K562 (cell line): ENCODE measurements around the gene PLCB4. TPM values are rescaled to one million over a fixed set of nuclear protein-coding genes. Genes with fewer than 3 reads are reported as not detected.

Source experiments
- ATAC-seq: fragments of 200-7000 bp; cut with Tn5 transposase; 3 replicates; pipeline ENCODE4 v1.9.1; 2020; ENCODE audit warnings: moderate library complexity
- BruUV-seq: library from RNA; stranded (reverse); fragments of 400-500 nt; replicated peaks from 2 replicates; lab custom pipeline; 2021; lab: Mats Ljungman, UMichigan
- CTCF ChIA-PET: fragments of 300-600 bp; formaldehyde crosslinking; extraction: SDS; loops from one replicate; lab custom pipeline; 2021; ENCODE audit warnings: low intra/inter-chr PET ratio; lab: Yijun Ruan, JAX
- POLR2A ChIA-PET: fragments of 300-600, 350-650 bp; sonication (Branson Sonifier 250); formaldehyde crosslinking; extraction: SDS; loops from one replicate; lab custom pipeline; 2021; ENCODE audit warnings: antibody characterized with exemption, inconsistent platforms; lab: Yijun Ruan, JAX
- DNase-seq, 4 experiments: peaks; one replicate each; pipeline versions ENCODE4 v3.0.0 to v3.0.0-alpha.2; 2011 to 2018; ENCODE audit warnings: low spot score in 3 of 4, mixed read lengths in 3 of 4; ENCODE audit errors: extremely low read depth in 1 of 4
- FAIRE-seq: peaks from 2 replicates; lab custom pipeline; 2011; peaks lifted over from hg19 to GRCh38; lab: Jason Lieb, UNC
- H2AFZ ChIP-seq: 2 replicates; pipeline ENCODE4 v1.6.0; 2011; ENCODE audit warnings: low read depth, low read length, control low read depth, inconsistent platforms
- H3K27ac ChIP-seq: fragments of 200-600 bp; 3 replicates; pipeline ENCODE4 v1.8.0; 2011; ENCODE audit warnings: low read depth, mild to moderate bottlenecking, control low read depth, inconsistent platforms, low read length, moderate library complexity, mixed read lengths; ENCODE audit errors: extremely low read depth
- H3K27me3 ChIP-seq, 2 experiments: fragments of 300-600 bp in 1 of 2; 2 replicates in 1 of 2; 3 replicates in 1 of 2; pipeline versions ENCODE4 v1.6.0 to v1.8.0; 2011; ENCODE audit warnings: inconsistent platforms in 2 of 2, low read length in 2 of 2, mild to moderate bottlenecking in 1 of 2, mixed read lengths in 1 of 2, moderate library complexity in 1 of 2; ENCODE audit not compliant: control insufficient read depth in 2 of 2, insufficient read depth in 2 of 2
- H3K36me3 ChIP-seq: fragments of 300-600 bp; 3 replicates; pipeline ENCODE4 v1.8.0; 2011; ENCODE audit warnings: mild to moderate bottlenecking, low read length, inconsistent platforms; ENCODE audit not compliant: control insufficient read depth, insufficient read depth
- H3K4me1 ChIP-seq, 2 experiments: fragments of 200-600 bp in 1 of 2; replicated peaks in 1 of 2; 2 replicates in 1 of 2; 3 replicates in 1 of 2; pipeline versions ENCODE4 v1.5.1 to v1.8.0; 2011; ENCODE audit warnings: inconsistent platforms in 2 of 2, low read length in 2 of 2, mild to moderate bottlenecking in 1 of 2, mixed read lengths in 1 of 2, moderate library complexity in 1 of 2; ENCODE audit not compliant: control insufficient read depth in 2 of 2, insufficient read depth in 2 of 2
- H3K4me2 ChIP-seq: 2 replicates; pipeline ENCODE4 v1.6.1; 2011; ENCODE audit warnings: low read length, control low read depth, inconsistent platforms, mixed read lengths; ENCODE audit not compliant: insufficient read depth
- H3K4me3 ChIP-seq: fragments of 200-600 bp; sonication (generic), shearing (Covaris generic); 2 replicates; pipeline ENCODE4 v1.5.1; 2016; ENCODE audit warnings: control low read depth, inconsistent platforms
- H3K79me2 ChIP-seq: fragments of 200-600 bp; 3 replicates; pipeline ENCODE4 v1.8.0; 2011; ENCODE audit warnings: low read length, inconsistent platforms; ENCODE audit not compliant: control insufficient read depth, insufficient read depth
- H3K9ac ChIP-seq, 2 experiments: 2 replicates each; pipeline versions ENCODE4 v1.6.0 to v1.6.1; 2011; ENCODE audit warnings: low read depth in 2 of 2, low read length in 2 of 2, control low read depth in 1 of 2, inconsistent platforms in 1 of 2, mild to moderate bottlenecking in 1 of 2, mixed read lengths in 1 of 2; ENCODE audit not compliant: insufficient read depth in 1 of 2
- H3K9me1 ChIP-seq: one replicate; pipeline ENCODE4 v1.6.0; 2011; ENCODE audit warnings: inconsistent platforms, mild to moderate bottlenecking, low read length, moderate library complexity; ENCODE audit not compliant: control insufficient read depth, insufficient read depth
- H3K9me3 ChIP-seq: replicated peaks from 2 replicates; pipeline ENCODE4 v1.5.1; 2011; ENCODE audit warnings: low read depth, low read length, inconsistent platforms; ENCODE audit not compliant: control insufficient read depth, insufficient read depth
- H4K20me1 ChIP-seq: replicated peaks from 2 replicates; pipeline ENCODE4 v1.6.1; 2011; ENCODE audit warnings: low read length, inconsistent platforms, mixed read lengths; ENCODE audit not compliant: control insufficient read depth, insufficient read depth
- CBX1 ChIP-seq: sonication (generic); IDR thresholded peaks from 2 replicates; pipeline ENCODE4 v1.6.1; 2016; ENCODE audit warnings: antibody characterized with exemption, low read depth, mild to moderate bottlenecking
- E2F8 ChIP-seq: fragments of 450-650 bp; IDR thresholded peaks from 2 replicates; pipeline ENCODE4 v1.7.1; 2018; ENCODE audit warnings: mild to moderate bottlenecking, low read depth; ENCODE audit not compliant: partially characterized antibody
- ETS2 ChIP-seq: IDR thresholded peaks from 2 replicates; pipeline ENCODE4 v1.6.1; 2016; ENCODE audit warnings: borderline replicate concordance, missing genetic modification characterization, mild to moderate bottlenecking, moderate library complexity, missing compliant biosample characterization; ENCODE audit not compliant: poor library complexity, severe bottlenecking
- HNRNPUL1 ChIP-seq: fragments of 200-400 bp; formaldehyde crosslinking; IDR thresholded peaks from 2 replicates; pipeline ENCODE4 v1.6.1; 2017; ENCODE audit warnings: low read length
- MLLT1 ChIP-seq, 2 experiments: fragments of 450-650 bp; IDR thresholded peaks; 2 replicates each; pipeline ENCODE4 v1.6.1; 2016
- NFATC3 ChIP-seq: fragments of 450-650 bp; IDR thresholded peaks from 2 replicates; pipeline ENCODE4 v1.6.1; 2017; ENCODE audit warnings: mild to moderate bottlenecking
- PHF20 ChIP-seq: fragments of 450-650 bp; IDR thresholded peaks from 2 replicates; pipeline ENCODE4 v1.6.1; 2018; ENCODE audit not compliant: partially characterized antibody
- PKNOX1 ChIP-seq: fragments of 450-650 bp; IDR thresholded peaks from 2 replicates; pipeline ENCODE4 v1.6.1; 2016
- POLR2B ChIP-seq: fragments of 450-650 bp; IDR thresholded peaks from 2 replicates; pipeline ENCODE4 v1.6.1; 2018; ENCODE audit warnings: low read depth; ENCODE audit not compliant: partially characterized antibody
- RNF2 ChIP-seq: sonication (generic); IDR thresholded peaks from 2 replicates; pipeline ENCODE4 v1.6.1; 2016
- SETDB1 ChIP-seq: IDR thresholded peaks from one replicate; pipeline ENCODE4 v1.6.1; 2012; ENCODE audit warnings: low read length, control low read depth, inconsistent platforms
- SP2 ChIP-seq: IDR thresholded peaks from 2 replicates; pipeline ENCODE4 v1.6.1; 2011; ENCODE audit warnings: mild to moderate bottlenecking, low read depth, low read length, moderate library complexity; ENCODE audit not compliant: poor library complexity, severe bottlenecking; ENCODE audit errors: extremely low read depth
- TAF7 ChIP-seq: fragments of 450-650 bp; IDR thresholded peaks from 2 replicates; pipeline ENCODE4 v1.6.1; 2016; ENCODE audit warnings: missing genetic modification characterization, missing compliant biosample characterization
- ZKSCAN3 ChIP-seq: fragments of 250-450 bp; sonication (Bioruptor Pico); IDR thresholded peaks from 2 replicates; pipeline ENCODE4 v1.4.0; 2020
- ZNF3 ChIP-seq: fragments of 250-450 bp; sonication (Bioruptor Pico); IDR thresholded peaks from 2 replicates; pipeline ENCODE4 v1.5.0; 2021; ENCODE audit warnings: mild to moderate bottlenecking, moderate library complexity
- WGBS: fragments of 100-300 bp; shearing (Covaris generic); methylation state at CpG from one replicate; pipeline ENCODE4 v1.1.6; 2016; ENCODE audit warnings: low coverage, mixed read lengths; ENCODE audit not compliant: insufficient coverage; ENCODE audit errors: missing lambda C conversion rate; 5-methylcytosine and 5-hydroxymethylcytosine counted together
- in situ Hi-C: fragments of 300-500 bp; cut with MboI; formaldehyde crosslinking; loops from 4 replicates; pipeline ENCODE4 v1.15.0; 2018; ENCODE audit warnings: inconsistent platforms, mixed read lengths
- intact Hi-C: fragments of 100-400 bp; cut with micrococcal nuclease; formaldehyde crosslinking; loops from 2 replicates; pipeline ENCODE4 v1.14.2; 2022
- polyA plus RNA-seq, 8 experiments: library from polyadenylated mRNA; depleted of rRNA in 4 of 8; stranded (reverse) in 5 of 8; unstranded in 3 of 8; fragments of >200 nt; fragmentation: Nextera tagmentation in 2 of 8; fragmentation: Illumina TruSeq in 1 of 8; extraction: Ambion mirVana in 2 of 8; extraction: Trizol in 1 of 8; gene quantifications; 2 replicates each; pipeline versions ENCODE4 v1.2.1 to v1.2.3, GENCODE V29; 2011 to 2014; ENCODE audit warnings: inconsistent platforms in 1 of 8, missing spikeins in 1 of 8
- total RNA-seq, 7 experiments: library from RNA; depleted of rRNA in 6 of 7; stranded (reverse); fragments of >200 nt in 6 of 7; fragmentation: Illumina TruSeq in 2 of 7; extraction: Trizol in 2 of 7; gene quantifications; 2 replicates each; pipeline versions ENCODE4 v1.2.1 to v1.2.3, GENCODE V29; 2011 to 2021; ENCODE audit warnings: low replicate concordance in 1 of 7

The PLCB4 gene
- total and polyA plus RNA-seq, 9 of the 15 experiments (the other 6 are each of a cell fraction or from before 2014, with no cell fraction given), result 0.20 to 2.9 (median 0.52) TPM

- H3K4me1 ChIP-seq, result no peaks in the 10 kb centered on the region
- in situ Hi-C loops, result no loop called here
- WGBS, result 0% methylated on average over 5 of the region's 5 CpGs
Observed at GRCh38 chr20:9422321-9423057, 353.6 kb downstream of the PLCB4 start.

More at GRCh38 chr20:9422321-9423057, 353.6 kb downstream of the PLCB4 start:
- POLR2A ChIA-PET, result interaction anchor here (0.6 kb wide), 1 partner anchor 214 kb away, joined by 5 read pairs; no protein-coding TSS in a partner anchor
- no peaks in the 10 kb centered on the region for H3K79me2 ChIP-seq
- H3K9me3 ChIP-seq, result no peaks in the 10 kb centered on the region
- TF ChIP-seq PHF20 (no peak), ZNF3 (no peak), ZKSCAN3 (CRISPR knock-in tag) (no peak), MLLT1 (IDR thresholded peaks at IDR 0.05) (no peak), NFATC3 (no peak), SETDB1 (no peak), TAF7 (tag) (no peak), HNRNPUL1 (no peak), ETS2 (no peak), CBX1 (no peak), E2F8 (no peak), SP2 (no peak), POLR2B (no peak), PKNOX1 (no peak), RNF2 (no peak)
- TF ChIP-seq, all 486 proteins: peak for 0
- no peak overlapping the region for H3K4me2 ChIP-seq
- no peak overlapping the region for H3K4me3 ChIP-seq
- no peaks in the 10 kb centered on the region for H3K27me3 ChIP-seq
- no peaks in the 10 kb centered on the region for H3K9me1 ChIP-seq
- H4K20me1 ChIP-seq, result no peaks in the 10 kb centered on the region
- CTCF ChIA-PET, result no interaction called here
- H2AFZ ChIP-seq, result no peak overlapping the region
- no peak overlapping the region for H3K9ac ChIP-seq
- no peak for DNase-seq
- no peak for FAIRE-seq
- no TSS peak for BruUV-seq
- no peaks in the 10 kb centered on the region for H3K36me3 ChIP-seq
- ATAC-seq, result no peak
- intact Hi-C loops, result no loop called here
- H3K27ac ChIP-seq, result no peak overlapping the region
